HFF-Myc (cell line): ENCODE results near the gene PIH1D2.

Experiments
- DNase-seq: peaks from one replicate; pipeline ENCODE4 v3.0.0-alpha.2; 2011; ENCODE audit warnings: low read depth; ENCODE audit errors: extremely low read depth
- H3K4me3 ChIP-seq: replicated peaks from 2 replicates; pipeline ENCODE4 v1.5.1; 2011; ENCODE audit warnings: low read depth, mild to moderate bottlenecking, control low read depth, low read length
- CTCF ChIP-seq: IDR thresholded peaks from 2 replicates; pipeline ENCODE4 v1.5.1; 2012; ENCODE audit warnings: mild to moderate bottlenecking, low read depth, low read length, control low read depth; ENCODE audit errors: missing control alignments

The PIH1D2 gene

GRCh38 chr11:112073941-112074811 is at the start of gene PIH1D2, which contains the start of gene NKAPD1:
Gene PIH1D2 (minus strand): TSS chr11:112074017. CDS start chr11:112073174, 843 bp downstream.
Gene NKAPD1 (plus strand): TSS chr11:112074299. CDS start chr11:112075575, 1,276 bp downstream.
- peak within 1 kb of the TSS; percentile 99 for H3K4me3 ChIP-seq
- DNase-seq, result peak; percentile 81
- no peak for TF ChIP-seq CTCF

- TF ChIP-seq CTCF, result no peak
- DNase-seq, result no peak
- no peak overlapping the region for H3K4me3 ChIP-seq
Observed at GRCh38 chr11:112123129-112123528, 49.3 kb upstream of the PIH1D2 start.

- TF ChIP-seq CTCF, result no peak
- H3K4me3 ChIP-seq, result no peak overlapping the region
- DNase-seq, result peak; percentile 27
Observed at GRCh38 chr11:112121981-112122615, 48.3 kb upstream of the PIH1D2 start.

- H3K4me3 ChIP-seq, result no peak overlapping the region
- DNase-seq, result no peak
- TF ChIP-seq CTCF, result no peak
Observed at GRCh38 chr11:112118176-112118575, 44.4 kb upstream of the PIH1D2 start.

- DNase-seq, result no peak
- TF ChIP-seq CTCF, result no peak
- H3K4me3 ChIP-seq, result no peak overlapping the region
Observed at GRCh38 chr11:112115386-112115785, 41.6 kb upstream of the PIH1D2 start.

- H3K4me3 ChIP-seq, result no peak overlapping the region
- TF ChIP-seq CTCF, result no peak
- DNase-seq, result no peak
Observed at GRCh38 chr11:112114460-112114859, 40.6 kb upstream of the PIH1D2 start.
